ENCODE measurements around the gene TERF2IP.

The TERF2IP gene

DNA sequence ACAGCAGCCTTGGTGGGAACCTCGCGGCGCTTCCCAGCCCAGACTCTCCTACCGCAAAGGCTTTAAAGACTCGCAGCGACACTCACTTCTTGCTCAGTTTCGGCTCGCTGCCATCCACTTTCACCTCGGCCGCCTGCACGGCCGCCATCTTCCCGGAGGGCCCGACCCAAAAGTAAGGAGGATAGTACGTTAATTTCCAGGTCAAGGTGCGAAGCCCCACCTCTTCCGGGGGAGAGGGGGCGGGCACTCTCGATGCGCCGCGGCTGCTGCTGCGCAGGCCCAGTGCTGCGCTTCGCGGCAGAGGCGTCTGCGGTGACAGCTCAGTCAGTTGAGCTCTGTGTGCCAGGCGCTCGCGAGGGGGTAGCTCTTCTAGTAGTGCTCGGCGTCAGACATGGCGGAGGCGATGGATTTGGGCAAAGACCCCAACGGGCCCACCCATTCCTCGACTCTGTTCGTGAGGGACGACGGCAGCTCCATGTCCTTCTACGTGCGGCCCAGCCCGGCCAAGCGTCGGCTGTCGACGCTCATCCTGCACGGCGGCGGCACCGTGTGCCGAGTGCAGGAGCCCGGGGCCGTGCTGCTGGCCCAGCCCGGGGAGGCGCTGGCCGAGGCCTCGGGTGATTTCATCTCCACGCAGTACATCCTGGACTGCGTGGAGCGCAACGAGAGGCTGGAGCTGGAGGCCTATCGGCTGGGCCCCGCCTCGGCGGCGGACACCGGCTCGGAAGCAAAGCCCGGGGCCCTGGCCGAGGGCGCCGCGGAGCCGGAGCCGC, at the start of gene TERF2IP, which contains the start of gene KARS1:
Gene TERF2IP (plus strand): TSS at position 282 of the 773 bp plus-strand sequence. CDS start 110 bp downstream, at position 392.
Gene KARS1 (minus strand): TSS at position 174 of the 773 bp plus-strand sequence. CDS start 26 bp downstream, at position 148.
- peak; percentile 98 for DNase-seq

DNA sequence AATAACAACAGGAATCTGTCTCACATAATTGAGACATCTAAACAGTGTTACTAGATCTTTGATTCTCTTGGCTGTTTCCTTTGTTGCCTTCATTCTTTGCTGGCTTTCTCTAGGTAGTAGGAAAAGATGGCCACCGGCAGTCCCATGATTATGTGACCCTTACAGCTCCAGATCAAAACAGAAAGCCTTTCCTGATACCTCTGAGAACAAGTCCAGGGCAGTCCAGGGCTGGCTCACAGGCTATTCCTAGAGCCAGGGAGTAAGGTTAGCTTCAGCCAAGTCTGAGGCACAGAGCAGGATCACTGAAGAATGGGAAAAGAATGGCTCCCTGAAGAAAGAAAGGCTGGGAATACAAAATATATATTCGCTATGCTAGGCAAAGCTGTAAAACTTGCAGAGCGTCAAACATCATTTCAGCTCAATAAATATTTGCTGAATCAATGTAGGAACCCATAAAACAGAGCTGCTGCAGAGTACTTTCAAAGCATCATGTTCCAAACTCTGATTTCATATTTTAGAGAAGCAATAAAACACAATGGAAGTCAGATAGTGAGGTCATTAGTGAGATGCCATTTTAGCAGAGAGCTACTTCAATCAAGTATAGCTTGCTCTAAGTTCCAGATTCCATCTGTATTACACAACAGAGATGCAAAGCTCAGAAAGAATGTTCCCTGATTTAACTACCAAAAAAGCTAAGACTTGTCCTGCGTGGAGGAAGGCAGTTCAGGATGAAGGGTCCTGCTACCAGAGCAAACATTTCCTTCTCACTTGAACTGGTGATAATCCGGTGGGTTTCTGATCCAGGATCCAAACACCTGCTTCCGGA, 47.9 kb upstream of the TERF2IP start:
- DNase-seq, result no peak

GRCh38 chr16:75603241-75603640, 44.3 kb upstream of the TERF2IP start:
- DNase-seq, result no peak

DNA sequence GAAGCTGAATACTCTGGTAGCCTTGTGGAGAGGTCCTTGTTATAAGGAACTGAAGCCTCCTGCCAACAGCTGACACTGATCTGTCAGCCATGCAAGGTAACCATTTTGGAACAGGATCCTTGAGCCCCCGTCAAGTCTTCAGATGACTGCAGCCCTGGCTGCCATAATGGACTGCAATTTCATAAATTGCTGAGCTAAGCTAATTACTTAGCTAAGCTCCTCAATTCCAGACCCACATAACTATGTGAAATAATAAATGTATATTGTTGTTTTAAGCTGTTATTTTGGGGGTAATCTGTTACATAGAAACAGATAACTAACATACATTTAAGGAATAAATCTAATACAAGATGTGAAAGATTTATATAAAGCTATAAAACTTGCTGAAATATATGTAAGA, 41.1 kb upstream of the TERF2IP start:
- no peak for DNase-seq

DNA sequence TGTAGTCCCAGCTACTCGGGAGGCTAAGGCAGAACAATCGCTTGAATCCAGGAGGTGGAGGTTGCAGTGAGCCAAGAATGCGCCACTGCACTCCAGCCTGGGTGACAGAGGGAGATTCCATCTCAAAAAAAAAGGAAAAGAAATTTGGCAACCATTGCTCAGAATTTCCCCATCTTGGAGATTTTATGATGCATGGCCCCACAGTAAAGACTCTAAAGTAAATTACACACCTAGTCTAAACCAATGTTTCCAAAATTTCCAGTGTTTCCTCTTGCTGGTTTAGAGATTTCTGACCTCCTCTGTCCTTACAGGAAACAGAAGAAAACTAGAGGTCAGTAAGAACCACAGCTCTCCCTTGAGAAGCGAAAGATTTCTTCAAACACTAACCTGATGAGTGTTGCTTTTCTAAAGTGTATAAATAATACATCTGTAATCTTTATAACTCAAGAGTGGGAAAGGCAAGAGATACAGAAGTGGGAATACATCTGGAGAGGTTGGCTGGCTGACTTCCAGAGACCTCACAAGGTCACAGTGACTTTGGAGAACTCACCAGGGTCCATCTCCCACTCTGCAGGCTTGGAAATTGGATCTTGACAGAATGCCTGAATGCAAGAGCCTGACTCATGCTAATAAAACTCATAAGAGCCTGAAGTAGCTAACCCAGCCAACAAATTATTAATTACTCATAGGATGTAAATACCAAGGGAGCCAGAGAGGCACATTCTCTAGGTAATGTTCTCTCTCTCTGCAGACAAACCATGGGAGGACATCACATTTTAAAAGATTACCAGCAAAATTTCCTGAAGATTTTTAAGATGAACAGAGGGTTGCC, 33.3 kb upstream of the TERF2IP start:
- no peak for DNase-seq

- no peak for DNase-seq
These were observed 32.0 kb upstream of the TERF2IP start for GRCh38 chr16:75615619-75616018.

DNA sequence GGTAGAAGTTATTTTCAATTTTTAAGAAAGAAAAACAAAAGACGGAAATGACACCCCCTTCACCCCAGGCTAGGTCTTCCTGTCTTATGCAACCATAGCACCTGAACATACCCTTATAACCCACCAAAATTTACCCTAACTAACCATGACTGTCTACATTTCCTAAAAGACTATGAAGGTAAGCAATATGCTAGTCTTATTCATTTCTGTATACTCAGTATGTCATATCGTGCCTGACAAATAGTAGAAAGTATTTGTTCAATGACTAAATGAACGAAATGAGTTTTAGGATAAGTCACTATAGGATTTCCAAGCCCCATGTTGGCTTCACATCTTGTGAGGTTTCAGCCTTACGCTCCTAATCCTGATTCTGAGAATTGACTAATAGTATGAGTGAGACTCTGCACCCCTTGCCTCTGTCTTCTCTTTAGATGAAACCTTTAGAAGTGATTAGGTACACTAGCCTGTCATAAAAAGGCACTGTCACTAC, 31.0 kb upstream of the TERF2IP start:
- no peak for DNase-seq

- DNase-seq, result no peak
These were observed 30.5 kb upstream of the TERF2IP start for GRCh38 chr16:75617121-75617520.

GRCh38 chr16:75618780-75619179, 28.8 kb upstream of the TERF2IP start:
- DNase-seq, result no peak

DNA sequence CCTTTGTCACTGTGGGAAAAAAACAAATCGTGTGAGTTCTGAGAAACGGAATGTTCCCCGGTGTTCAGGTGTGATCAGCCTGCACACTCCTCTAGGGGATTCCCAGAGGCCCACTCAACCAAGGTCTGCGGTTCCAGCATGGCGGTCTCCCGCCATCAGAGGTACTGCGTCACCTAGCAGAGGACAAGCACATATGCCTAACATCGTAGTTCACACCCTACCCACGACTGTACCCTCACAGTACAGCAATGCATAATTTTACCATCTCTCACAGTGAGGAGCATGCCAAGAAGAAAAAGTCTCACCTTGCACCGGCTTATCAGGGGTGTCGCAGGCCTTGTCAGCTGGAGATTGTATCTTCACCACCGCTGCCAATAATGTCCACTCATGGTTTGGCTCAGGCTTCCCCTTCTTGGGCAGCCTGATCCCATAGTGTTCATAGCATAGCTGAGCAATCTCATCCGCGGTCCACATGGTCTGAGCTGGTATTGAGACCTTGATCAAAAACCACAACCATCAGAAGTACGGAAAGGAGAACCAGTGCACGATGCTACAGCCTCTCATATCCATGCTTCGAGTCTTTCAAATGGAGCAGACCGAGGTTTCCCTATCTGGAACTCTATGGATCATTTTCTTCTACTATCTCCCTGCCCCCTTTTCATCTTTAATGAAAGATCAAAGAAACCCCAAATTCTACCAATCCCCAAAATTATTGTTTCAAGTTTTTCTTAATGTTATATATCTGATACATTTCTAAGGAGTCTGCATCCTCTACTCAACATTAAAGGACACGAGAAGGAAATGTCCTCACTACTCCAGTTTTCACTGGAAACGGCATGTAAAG, 27.0 kb upstream of the TERF2IP start:
- no peak for DNase-seq

GRCh38 chr16:75621170-75621477, 26.4 kb upstream of the TERF2IP start:
- peak; percentile 11 for DNase-seq

GRCh38 chr16:75622761-75623605, 24.6 kb upstream of the TERF2IP start, which contains the start of gene ADAT1:
TSS of gene ADAT1 (minus strand) at chr16:75623281. CDS start at chr16:75620799, 2,482 bp downstream.
- peak; percentile 99 for DNase-seq

GRCh38 chr16:75624921-75625334, 22.6 kb upstream of the TERF2IP start:
- no peak for DNase-seq

DNA sequence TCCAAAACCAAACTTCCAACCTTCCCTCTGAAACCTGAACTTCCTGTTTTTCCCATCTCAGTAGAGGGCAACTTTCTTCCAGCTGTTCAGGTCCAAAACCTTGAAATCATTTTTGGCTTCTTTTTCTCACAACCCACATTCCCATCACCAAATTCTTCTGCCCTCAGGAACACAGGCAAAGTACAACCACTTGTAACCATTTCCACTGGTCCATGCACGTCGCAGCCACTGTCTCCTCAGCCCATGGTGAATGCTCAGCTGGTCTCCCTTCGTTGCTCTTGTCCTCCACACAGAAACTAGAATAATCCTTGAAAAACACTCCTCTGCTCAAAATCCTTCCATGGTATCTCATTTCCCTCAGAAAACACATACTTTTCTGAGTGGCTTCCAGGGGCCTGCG, 20.8 kb upstream of the TERF2IP start:
- no peak for DNase-seq

DNA sequence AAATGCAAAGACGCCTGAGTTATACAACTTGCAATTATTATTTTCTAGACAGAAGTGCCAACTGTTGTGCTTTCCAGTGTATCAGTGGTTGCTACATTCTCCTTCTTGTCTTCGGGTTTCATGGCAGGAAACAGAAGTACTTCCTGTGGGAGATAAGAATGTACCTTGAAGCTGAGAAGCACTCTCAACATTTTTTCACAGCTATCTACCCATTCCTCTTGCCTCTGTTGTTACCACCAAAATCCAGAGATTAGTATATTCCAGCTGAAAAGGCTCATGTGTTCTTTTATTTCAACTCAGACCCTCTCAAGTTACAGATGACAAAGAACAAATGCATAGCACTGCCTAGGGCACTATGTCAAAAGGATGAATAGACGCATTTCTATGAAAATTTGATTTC, 19.7 kb upstream of the TERF2IP start:
- DNase-seq, result no peak

DNA sequence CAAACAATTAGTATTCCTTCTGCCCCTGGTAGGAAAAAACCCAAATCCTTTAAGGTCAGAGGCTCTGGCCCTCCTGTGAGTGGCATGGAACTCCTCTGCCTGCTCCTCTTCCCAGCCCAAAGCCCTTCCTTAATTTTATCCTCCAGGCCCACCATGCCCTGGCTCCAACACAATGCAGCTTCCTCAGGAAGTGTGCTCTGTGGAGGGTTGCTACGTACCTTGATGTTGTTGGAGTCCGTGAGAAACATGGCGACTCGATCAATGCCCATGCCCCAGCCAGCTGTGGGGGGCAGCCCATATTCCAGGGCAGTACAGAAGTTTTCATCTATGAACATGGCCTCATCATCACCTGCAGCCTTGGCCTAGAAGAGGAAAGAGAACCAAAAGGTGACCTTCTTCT, 19.2 kb upstream of the TERF2IP start:
- no peak for DNase-seq

DNA sequence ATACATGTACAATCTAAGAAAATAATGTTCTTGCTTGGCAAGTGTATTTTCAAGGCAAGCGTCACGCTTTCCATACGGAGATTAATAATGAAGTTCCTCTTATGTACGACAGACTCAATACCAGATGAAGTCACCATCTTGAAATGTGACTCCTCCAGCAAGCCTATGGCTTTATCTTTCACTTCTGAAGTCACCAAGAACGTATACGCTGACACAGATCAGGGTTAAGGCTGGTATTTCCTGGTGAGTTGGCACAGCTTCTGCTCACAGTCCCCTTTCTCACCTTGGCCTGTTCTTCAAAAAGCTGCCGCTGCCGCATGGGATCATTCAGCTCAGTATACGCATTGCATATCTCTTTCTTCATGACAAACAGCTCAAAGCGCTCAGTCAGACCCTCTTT, 18.4 kb upstream of the TERF2IP start:
- no peak for DNase-seq

DNA sequence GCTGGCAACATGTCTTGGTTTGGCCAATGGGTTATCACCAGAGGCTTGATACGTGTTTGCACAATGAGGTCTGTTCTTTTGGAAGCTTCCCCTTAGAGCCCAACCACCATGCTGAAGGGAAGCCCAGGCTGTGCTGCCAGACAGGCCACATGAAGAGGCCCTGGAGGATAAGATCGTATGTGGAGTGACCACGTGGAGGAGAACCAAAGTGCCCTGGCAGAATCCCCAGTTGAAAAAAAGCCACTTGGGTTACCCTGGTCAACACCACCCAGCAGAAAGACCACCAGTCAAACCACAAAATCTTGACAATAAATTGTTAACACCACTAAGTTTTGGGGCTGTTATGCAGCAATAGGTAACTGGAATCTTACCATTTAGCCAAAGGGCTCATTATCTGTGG, 17.5 kb upstream of the TERF2IP start:
- no peak for DNase-seq

DNA sequence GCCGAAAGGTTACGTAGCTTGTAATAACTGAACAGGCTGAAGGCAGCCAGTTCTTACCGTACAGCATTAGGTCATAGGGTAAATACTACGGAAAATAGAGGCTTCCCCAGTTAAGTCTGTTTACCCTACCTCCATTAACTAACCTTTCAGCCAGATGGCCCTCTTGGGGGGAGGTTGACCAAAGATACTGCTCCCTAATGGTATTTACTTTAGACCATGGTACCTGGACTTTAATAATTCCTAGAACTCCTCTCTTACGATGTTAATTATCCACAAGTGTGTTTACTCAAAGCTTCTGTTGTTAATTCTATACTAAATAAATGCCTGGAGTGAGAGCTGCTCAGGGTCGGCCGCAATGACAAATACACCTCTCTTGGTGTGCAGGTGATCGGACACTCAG, 14.7 kb upstream of the TERF2IP start:
- DNase-seq, result no peak

DNA sequence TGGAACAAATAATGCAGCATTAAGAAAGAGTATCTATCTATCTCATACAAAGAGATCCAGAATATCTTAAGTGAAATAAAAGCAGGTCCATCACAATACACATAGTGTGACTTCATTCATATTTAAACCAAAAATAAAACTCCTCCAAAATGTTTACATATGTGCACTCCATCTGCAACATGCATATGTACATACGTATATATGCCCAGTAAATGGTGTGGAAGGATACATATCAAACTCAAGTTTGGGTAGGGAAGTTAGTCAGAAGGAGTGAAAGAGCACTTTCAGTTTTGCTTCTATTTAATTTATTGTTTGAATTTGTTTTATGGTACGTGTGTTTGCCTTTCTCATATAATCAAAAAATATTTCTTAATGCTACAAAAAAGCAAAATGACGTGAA, 12.5 kb upstream of the TERF2IP start:
- no peak for DNase-seq

DNA sequence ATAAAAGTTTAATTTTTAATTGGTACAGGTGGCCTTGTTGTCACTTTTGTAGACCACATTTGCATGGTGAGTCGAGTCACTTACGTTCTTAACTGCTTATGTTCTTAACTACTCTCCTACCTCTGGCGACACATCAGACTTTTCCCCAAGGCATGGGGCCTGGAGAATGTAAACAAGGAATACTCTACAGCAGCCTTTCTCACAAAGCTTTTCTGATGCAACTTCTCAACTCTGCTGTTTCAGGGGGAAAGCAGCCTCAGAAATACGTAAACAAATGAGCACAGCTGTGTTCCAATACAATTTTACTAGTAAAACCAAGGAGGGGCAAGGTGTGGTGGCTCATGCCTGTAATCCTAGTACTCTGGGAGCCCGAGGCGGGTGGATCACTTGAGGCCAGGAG, 7.0 kb upstream of the TERF2IP start:
- DNase-seq, result no peak

All from RPMI8226 (cell line).